ENCODE measurements around the gene AXIN2. TPM values are rescaled to one million over a fixed set of nuclear protein-coding genes. Genes with fewer than 3 reads are reported as not detected.

Gene AXIN2, protein sequence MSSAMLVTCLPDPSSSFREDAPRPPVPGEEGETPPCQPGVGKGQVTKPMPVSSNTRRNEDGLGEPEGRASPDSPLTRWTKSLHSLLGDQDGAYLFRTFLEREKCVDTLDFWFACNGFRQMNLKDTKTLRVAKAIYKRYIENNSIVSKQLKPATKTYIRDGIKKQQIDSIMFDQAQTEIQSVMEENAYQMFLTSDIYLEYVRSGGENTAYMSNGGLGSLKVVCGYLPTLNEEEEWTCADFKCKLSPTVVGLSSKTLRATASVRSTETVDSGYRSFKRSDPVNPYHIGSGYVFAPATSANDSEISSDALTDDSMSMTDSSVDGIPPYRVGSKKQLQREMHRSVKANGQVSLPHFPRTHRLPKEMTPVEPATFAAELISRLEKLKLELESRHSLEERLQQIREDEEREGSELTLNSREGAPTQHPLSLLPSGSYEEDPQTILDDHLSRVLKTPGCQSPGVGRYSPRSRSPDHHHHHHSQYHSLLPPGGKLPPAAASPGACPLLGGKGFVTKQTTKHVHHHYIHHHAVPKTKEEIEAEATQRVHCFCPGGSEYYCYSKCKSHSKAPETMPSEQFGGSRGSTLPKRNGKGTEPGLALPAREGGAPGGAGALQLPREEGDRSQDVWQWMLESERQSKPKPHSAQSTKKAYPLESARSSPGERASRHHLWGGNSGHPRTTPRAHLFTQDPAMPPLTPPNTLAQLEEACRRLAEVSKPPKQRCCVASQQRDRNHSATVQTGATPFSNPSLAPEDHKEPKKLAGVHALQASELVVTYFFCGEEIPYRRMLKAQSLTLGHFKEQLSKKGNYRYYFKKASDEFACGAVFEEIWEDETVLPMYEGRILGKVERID
- 2.3 and 4.9 TPM in 2 replicates for total RNA-seq

DNA sequence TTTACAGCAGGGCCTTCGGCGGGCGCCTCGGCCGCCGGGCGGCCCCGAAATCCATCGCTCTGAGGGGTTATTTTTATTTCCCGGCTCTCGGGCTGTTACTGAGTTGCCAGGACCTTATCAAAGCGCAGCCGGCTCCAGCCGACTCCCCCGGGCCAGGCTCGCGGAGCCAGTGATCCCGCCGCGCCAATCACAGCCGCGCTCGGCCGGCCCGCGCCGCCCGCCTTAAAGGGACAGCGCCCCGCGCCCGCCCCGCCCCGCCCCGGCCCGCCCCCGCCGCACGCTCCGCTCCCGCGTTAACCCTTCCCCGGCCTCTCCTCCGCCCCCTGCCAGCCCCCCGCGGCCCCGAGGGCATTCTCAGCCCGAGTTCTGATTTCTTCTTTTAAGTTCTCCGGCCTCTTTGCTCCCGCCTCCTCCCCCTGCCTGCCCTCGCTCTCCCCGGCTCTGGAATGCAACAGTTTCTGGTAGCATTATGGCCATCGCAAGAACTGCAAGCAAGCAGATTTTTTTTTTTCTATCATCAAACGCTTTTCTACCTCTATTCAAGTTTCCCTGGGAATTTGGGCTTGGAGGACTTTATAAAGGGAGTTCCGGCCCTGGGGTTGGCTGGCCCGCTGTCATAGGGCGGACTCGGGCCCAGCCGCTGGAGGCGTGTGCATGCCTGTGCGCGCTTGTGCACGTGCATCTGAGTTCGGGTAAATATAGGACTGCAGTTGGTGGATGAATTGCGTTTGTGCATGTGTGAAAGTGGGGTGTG lies at the start of gene AXIN2:
TSS of gene AXIN2 (minus strand) at position 197 of the 754 bp plus-strand sequence. CDS start 3,028 bp downstream, outside the sequence.

